GM11168 (cell line): ENCODE results near the gene DNAH8.

Source experiments
- in situ Hi-C: fragments of 300-500 bp; cut with MboI; formaldehyde crosslinking; loops from one replicate; pipeline ENCODE4 v1.12.0; 2022; ENCODE audit warnings: low sequenced_read_pairs; ENCODE audit not compliant: unreplicated experiment

DNAH8 gene

DNA sequence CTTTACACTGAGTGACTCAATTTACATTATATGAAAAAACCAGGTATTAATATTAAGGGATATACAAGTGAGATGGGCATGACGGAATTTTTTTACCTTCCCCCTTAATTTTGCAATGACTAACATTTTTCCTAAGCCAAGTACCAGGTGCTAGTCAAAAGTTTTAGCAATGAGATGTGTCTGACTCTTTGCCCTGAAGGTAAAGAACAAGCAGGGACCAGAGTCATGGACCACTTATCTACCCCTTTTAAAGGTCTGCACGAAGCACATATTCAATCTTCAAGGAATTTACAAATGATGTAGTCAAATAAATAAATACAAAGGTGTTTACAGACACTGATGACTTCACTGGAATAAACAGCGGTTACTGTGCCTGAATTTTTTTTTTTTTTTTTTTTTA is 13.6 kb upstream of the DNAH8 start:
- in situ Hi-C loops, result no loop called here

- in situ Hi-C loops, result no loop called here
Observed at GRCh38 chr6:38702558-38703397, 12.3 kb upstream of the DNAH8 start, which contains the start of gene GLO1. Gene GLO1, minus strand, starts transcription at chr6:38703145. Its CDS starts 91 bp downstream, at chr6:38703054.

DNA sequence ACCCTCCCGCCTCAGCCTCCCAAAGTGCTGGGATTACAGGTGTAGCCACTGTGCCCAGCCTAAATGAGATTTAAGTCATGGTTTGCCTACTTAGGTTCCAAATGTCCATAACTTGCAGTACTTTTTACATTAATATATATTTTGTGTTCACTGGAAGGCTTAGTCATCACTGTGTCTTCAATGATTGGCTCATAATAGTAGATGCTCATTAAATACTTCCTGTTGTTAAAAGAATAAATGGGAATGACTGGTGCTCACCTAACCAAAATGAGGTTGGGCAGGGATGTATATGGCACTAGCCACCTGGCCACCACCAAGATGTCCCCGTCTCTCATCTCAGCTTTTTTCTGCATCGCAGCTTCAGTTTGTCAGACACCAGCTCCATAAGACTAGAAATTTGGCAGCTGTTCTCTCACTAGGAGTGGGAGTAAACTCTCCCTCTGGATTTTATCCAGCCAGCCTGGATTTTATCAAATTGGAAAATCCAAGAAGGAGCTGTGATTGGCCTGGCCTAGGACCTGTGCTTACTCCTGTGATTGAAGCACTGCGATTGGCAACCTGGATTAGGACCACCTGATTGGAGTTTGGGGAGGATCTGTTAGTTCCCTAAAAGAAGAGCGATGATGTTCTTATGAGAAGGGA is 11.0 kb upstream of the DNAH8 start:
- in situ Hi-C loops, result no loop called here

- in situ Hi-C loops, result no loop called here
Observed at GRCh38 chr6:38705924-38706323, 9.2 kb upstream of the DNAH8 start.

DNA sequence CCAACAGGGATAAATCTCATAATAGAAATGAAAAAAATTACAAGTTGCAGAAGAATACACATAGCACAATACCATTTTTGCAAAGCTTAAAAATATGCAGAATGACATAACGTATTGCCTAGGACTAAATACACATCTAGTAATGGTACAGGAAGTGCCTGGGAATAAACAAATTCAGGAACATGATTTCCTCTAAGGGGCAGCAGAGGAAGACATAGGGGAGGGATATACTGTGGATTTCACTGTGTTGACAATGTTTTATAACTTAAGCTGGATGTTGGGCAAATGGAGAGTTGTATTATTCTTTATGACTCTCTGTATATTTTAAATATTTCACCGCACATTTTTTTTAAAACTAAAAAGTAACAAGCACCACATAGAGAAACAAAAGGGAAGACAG is 6.6 kb upstream of the DNAH8 start:
- in situ Hi-C loops, result no loop called here

- in situ Hi-C loops, result no loop called here
Observed at GRCh38 chr6:38713812-38714211, 1.3 kb upstream of the DNAH8 start.

DNA sequence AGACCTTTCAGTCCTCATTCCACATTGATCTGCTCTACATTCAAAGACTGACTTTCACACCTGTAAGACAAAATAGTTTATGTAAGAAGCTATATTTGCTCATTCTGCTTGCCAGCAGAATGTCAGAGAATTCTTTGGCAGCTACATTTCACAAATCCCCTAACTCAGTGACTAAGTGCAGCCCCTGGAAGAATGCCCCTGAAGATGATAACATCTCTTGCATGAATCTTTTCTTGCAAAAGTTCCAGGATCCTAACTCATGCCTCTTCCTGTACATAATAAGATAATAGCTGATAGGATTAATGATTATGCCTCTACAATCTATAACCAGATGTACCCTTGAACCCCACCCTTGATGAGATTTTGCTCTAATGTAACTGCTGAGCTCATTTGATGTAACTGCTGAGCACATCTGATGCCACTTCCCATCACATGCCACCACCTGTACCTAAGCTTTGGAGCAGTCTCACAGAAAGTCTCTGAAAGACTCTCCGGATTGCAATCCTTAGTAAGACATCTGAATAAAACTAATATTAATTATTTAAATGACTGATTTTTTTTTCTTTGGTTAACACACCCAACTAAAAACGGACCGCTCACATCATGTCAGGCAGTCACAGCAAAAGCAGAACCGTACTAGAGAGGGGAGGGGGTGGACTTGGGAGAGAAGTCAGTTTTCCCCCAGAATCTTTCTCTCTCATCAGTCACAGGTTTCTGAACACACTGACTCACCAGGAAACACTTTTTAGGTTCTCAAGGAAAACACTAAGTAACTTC is 684 bp upstream of the DNAH8 start:
- in situ Hi-C loops, result no loop called here

DNA sequence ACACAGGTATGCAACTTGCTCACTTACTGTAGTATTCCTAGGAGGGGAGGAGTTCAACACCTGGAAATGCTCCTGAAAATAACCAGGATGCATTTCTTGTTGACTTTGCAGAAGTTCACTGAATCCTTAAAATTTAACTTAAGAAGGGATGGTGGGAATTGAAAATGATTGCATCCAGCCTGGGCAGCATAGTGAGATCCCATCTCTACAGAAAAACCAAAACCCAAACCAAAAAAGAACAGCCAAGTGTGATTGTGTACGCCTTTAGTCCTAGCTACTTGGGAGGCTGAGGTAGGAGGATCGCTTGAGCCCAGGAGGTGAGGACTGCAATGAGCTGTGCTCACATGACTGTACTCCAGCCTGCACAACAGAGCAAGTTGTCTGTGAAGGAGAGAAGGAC is 1.7 kb downstream of the DNAH8 start:
- in situ Hi-C loops, result no loop called here

GRCh38 chr6:38719358-38719757 is 4.2 kb downstream of the DNAH8 start:
- in situ Hi-C loops, result no loop called here

DNA sequence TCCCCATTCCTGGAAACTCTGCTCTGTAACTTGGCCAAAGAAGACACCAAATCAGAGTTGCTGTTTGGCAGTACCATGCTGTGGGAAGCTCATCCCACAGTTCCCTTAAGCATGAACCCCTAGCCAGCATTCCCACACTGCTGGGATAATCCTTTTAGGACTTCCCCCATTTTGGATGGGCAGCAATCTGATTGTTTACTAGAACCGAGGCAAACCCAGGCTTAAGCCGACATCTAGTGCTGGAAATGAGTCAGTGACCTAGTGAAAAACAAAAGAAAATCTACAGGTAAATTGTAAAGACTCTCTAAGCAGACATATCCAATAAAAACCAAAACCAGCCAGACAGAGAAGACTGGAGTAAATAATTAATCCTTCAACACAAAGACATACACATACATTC is 5.2 kb downstream of the DNAH8 start:
- in situ Hi-C loops, result no loop called here

DNA sequence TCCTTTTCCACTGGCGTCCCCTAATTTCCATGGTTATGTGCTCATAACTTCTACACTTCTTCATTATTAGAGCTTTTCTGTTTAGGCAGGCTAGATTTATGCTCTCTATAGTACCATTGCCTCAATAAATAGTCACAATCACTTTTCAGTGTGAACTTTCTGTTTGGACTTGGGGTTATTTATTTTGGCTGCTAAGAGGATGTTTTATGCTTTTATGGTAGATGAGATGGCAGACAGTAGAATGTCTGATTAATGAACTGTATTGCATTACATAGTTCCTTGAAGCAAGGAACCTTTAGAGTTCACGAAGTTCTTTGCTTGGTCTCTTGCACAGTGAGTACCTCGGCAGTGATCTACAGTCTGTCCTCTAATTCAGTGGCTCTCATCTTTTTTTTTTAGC is 6.9 kb downstream of the DNAH8 start:
- in situ Hi-C loops, result no loop called here

- in situ Hi-C loops, result no loop called here
Observed at GRCh38 chr6:38722727-38723334, 7.7 kb downstream of the DNAH8 start.

GRCh38 chr6:38723783-38724182 is 8.7 kb downstream of the DNAH8 start:
- in situ Hi-C loops, result no loop called here

DNA sequence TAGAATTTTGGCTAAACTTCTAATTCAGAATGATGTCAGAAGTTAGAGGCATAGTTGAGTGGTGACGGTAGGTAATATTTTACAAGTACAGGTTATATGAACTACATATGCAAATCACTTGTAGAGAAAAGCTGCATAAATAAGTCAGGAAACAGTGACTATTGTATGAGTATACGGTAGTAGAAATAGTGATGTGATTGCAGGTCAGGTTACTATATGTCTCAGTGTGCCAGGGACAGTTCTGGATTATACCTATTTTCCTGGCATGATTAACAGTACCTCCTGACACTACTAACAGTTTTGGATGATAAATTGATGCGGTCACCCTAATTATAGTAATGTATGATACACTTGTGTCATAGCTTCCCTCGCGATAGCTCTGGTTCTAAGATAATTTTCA is 9.2 kb downstream of the DNAH8 start:
- in situ Hi-C loops, result no loop called here

DNA sequence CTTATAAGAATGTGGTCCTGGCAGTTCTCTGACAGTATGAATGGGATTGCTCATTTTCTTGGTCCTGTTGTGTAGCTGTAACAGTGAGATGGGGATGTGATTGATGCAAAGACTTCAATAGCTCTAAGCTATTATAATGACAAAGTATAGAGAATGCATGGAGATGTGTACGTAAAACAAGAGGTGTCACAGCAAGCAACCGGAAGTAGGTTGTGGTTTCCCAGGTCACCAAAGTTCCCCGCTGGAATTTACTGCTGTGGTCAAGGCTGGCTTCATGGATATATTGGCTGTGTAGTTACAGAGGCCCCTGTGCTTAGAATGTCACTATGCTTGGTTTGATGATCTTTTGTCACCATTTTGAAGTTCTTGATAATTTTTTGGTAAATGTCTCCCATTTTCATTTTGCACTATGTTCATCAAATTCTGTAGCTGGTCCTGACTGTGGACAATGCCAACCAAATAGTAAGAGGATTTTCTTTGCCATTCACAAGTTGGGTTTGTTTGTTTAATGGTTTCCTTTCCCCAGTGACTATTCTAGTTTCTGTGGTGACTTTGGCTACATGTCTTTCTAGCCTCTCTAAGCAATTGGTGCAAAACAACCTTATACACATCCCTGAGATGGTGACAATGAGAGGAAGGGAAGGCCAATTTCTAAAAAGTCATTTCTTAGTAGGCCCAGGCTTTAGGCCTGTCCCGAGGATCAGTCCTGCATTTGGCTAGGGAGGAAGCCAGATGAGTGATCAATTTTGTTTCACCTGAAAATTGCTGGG is 10.5 kb downstream of the DNAH8 start:
- in situ Hi-C loops, result no loop called here

DNA sequence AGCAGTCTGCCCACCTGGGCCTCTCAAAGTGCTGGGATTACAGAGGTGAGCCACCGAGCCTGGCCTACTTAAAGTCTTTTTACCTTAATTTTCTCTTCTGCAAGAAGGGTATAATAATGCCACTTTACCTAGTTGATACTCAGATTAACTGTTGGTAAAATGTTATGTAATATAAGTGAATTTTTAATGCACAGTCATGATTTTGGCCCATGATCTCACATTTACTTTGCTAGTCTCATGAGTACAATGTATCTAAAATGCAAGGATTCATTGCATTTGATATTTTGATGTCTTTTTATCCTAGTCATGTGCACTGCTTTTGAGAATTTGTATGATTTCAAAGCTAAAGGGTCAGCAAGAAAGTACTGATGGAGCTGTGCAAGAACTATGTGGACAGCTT is 13.1 kb downstream of the DNAH8 start:
- in situ Hi-C loops, result no loop called here

- in situ Hi-C loops, result no loop called here
Observed at GRCh38 chr6:38730140-38730862, 15.2 kb downstream of the DNAH8 start.

GRCh38 chr6:38736951-38737350 is 21.8 kb downstream of the DNAH8 start:
- in situ Hi-C loops, result no loop called here

- in situ Hi-C loops, result no loop called here
Observed at GRCh38 chr6:38738261-38738660, 23.1 kb downstream of the DNAH8 start.
